Measurements from ENCODE around the gene MAP2K7. TPM values are rescaled to one million over a fixed set of nuclear protein-coding genes. Genes with fewer than 3 reads are reported as not detected.
A peak's percentile ranks its signal among the peaks of the same experiment; 100 is the strongest.

The MAP2K7 gene
- total RNA-seq, 1 donor, result 14.8 TPM

DNA sequence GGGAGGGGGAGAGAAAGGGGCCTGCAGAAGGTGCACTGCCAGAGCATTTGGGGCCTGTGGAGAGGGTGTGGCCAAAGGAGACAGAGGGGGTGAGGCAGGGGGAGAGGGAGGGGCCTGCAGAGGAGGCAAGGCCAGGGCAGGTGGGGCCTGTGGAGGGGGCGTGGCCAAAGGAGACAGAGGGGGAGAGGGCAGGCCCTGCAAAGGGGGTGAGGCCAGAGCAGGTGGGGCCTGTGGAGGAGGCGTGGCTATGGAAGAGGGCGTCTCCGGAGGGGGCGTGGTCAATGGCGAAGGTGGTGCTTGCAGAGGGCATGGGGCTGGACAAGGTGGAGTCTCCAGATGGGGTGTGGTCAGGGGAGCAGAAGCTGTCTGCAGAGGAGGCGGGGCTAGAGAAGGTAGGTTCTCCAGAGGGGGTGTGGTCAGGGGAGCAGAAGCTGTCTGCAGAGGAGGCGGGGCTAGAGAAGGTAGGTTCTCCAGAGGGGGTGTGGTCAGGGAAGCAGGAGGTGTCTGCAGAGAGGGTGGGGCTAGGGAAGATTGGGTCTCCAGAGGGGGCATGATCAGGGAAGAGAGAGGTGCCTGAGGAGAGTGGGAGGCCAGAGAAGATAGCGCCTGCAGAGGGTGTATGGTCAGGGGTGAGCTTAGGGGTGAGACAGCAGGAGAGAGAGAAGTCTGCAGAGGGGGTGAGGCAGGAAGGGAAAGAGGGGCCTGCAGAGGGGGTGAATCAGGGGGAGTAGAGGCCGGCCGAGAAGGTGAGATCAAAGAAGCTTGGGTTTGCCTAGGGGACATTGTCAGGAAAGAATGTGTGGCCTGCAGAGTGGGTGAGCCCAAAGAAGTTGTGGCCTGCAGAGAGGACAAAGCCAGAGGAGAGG lies 32.9 kb upstream of the MAP2K7 start:
- Histone ChIP-seq H3K4me3 (ENCODE audit: insufficient read depth, low read length) (no peak overlapping the region), H2AFZ (ENCODE audit: low read length) (no peak overlapping the region), H3K27ac (ENCODE audit: low read depth, low read length) (no peak overlapping the region), H3K9me3 (ENCODE audit: low read depth, low read length) (no peaks in the 10 kb centered on the region), H3K27me3 (ENCODE audit: insufficient read depth, low read length) (peaks cover 25% of the 10 kb centered on the region), H3K79me2 (ENCODE audit: insufficient read depth, low read length) (no peaks in the 10 kb centered on the region), H3K36me3 (ENCODE audit: insufficient read depth, low read length) (no peaks in the 10 kb centered on the region), H3K4me2 (ENCODE audit: insufficient read depth, low read length) (peak overlapping the region; percentile 91), H3K4me1 (ENCODE audit: insufficient read depth, low read length) (peaks cover 12% of the 10 kb centered on the region), H4K20me1 (ENCODE audit: insufficient read depth, low read length) (no peaks in the 10 kb centered on the region)
- DNase-seq (ENCODE audit: insufficient read length, low spot score, missing footprints), result peak; percentile 83
- TF ChIP-seq, protein P1, sequence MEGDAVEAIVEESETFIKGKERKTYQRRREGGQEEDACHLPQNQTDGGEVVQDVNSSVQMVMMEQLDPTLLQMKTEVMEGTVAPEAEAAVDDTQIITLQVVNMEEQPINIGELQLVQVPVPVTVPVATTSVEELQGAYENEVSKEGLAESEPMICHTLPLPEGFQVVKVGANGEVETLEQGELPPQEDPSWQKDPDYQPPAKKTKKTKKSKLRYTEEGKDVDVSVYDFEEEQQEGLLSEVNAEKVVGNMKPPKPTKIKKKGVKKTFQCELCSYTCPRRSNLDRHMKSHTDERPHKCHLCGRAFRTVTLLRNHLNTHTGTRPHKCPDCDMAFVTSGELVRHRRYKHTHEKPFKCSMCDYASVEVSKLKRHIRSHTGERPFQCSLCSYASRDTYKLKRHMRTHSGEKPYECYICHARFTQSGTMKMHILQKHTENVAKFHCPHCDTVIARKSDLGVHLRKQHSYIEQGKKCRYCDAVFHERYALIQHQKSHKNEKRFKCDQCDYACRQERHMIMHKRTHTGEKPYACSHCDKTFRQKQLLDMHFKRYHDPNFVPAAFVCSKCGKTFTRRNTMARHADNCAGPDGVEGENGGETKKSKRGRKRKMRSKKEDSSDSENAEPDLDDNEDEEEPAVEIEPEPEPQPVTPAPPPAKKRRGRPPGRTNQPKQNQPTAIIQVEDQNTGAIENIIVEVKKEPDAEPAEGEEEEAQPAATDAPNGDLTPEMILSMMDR (IDR thresholded peaks at IDR 0.05; ENCODE audit: extremely low read depth, low read depth, low read length), result no peak

DNA sequence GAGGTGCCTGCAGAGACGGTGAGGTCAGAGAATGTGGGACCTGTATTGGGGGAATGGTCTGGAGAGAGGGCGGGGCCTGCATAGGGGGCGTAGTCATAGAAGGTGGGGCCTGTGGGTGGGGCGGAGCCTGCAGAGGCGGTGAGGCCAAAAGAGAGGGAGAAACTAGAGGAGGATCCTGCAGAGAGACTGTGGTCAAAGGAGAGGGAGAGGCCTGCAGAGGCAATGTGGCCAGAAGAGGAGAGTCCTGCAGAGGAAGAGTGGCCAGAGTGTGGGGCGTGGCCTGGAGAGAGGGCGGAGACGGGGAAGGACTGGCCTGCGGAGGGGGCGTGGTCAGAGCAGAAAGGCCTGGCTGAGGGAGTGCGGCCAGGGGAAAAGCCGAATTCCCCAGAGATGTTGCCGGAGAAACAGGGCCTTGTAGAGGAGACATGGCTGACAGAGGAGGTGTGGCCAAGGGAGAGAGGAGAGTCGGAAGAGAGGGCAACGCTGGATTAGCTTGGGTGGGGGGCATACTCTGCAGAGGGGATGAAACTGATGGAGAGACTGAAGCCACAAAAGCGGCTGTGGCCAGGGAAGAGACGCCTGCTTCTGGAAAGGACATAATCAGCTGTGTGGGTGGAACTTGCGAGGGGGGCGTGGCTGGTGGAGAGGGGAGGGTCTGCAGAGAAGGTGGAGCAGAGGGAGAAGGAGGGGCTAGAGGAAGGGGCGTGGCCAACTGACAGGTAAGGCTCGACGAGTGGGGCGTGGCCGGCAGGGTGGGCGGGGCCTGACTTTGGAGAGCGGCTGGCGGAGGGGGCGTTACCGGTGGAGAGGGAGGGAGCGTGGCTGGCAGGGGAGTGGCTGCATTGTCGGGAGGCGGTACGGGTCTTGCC lies 32.0 kb upstream of the MAP2K7 start:
- TF ChIP-seq, protein P1 (IDR thresholded peaks at IDR 0.05; ENCODE audit: extremely low read depth, low read depth, low read length), result no peak
- H3K4me2 ChIP-seq (ENCODE audit: insufficient read depth, low read length), result peak overlapping the region; percentile 91
- peak overlapping the region; percentile 73 for H3K4me3 ChIP-seq (ENCODE audit: insufficient read depth, low read length)
- H3K4me1 ChIP-seq (ENCODE audit: insufficient read depth, low read length), result peaks cover 12% of the 10 kb centered on the region
- peaks cover 25% of the 10 kb centered on the region for H3K27me3 ChIP-seq (ENCODE audit: insufficient read depth, low read length)
- DNase-seq (ENCODE audit: insufficient read length, low spot score, missing footprints), result peak; percentile 100
- H3K36me3 ChIP-seq (ENCODE audit: insufficient read depth, low read length), result no peaks in the 10 kb centered on the region
- no peak overlapping the region for H3K27ac ChIP-seq (ENCODE audit: low read depth, low read length)
- H3K79me2 ChIP-seq (ENCODE audit: insufficient read depth, low read length), result no peaks in the 10 kb centered on the region
- H4K20me1 ChIP-seq (ENCODE audit: insufficient read depth, low read length), result no peaks in the 10 kb centered on the region
- peak overlapping the region; percentile 97 for H2AFZ ChIP-seq (ENCODE audit: low read length)
- H3K9me3 ChIP-seq (ENCODE audit: low read depth, low read length), result no peaks in the 10 kb centered on the region

DNA sequence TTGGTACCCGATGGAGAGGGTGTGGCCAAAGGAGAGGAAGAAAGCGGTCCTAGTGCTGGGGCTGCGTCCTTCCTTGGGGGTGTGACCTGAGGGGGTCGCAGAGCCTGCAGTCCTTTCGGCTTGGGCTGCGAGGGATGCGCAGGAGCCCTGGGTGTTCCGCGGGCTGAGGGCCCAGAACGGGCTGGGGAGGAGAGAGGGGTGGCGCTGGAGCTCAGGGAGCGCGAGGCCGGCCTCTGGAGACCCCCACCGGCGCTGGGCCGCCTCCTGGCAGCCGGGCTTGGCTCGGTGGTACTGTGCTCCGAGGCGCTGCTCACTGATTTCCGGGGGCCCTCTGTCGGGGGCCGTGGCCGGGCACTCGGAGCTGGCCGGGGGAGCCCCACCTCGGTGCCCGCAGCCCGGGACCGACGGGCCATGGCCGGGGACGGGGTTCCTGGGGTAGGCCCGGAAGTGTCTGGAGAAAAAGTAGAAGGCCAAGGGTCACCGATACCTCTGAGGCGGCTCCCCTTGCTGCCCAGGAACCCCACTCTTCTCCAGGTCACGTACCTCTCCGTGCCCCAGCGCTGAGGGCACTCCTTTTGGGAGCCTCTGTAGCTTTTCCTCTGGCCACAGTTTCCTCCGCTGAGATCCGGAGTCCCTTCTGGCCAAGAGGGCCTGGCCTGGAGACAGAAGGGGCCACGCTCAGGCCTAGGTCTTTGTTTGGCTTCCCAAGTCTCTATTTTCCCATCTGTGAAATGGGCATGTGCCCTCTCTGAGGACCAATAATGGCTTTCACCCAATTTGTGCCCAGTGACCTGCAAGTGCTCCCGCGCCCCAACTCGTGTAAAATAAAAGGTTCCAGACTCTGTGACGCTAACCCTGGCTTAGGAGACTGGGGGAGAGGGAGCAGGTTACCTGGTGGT lies 31.1 kb upstream of the MAP2K7 start:
- peaks cover 25% of the 10 kb centered on the region for H3K27me3 ChIP-seq (ENCODE audit: insufficient read depth, low read length)
- no peaks in the 10 kb centered on the region for H3K9me3 ChIP-seq (ENCODE audit: low read depth, low read length)
- H3K79me2 ChIP-seq (ENCODE audit: insufficient read depth, low read length), result no peaks in the 10 kb centered on the region
- DNase-seq (ENCODE audit: insufficient read length, low spot score, missing footprints), result peak; percentile 64
- no peak overlapping the region for H2AFZ ChIP-seq (ENCODE audit: low read length)
- peaks cover 15% of the 10 kb centered on the region for H3K4me1 ChIP-seq (ENCODE audit: insufficient read depth, low read length)
- no peaks in the 10 kb centered on the region for H4K20me1 ChIP-seq (ENCODE audit: insufficient read depth, low read length)
- H3K27ac ChIP-seq (ENCODE audit: low read depth, low read length), result no peak overlapping the region
- TF ChIP-seq, protein P1 (IDR thresholded peaks at IDR 0.05; ENCODE audit: extremely low read depth, low read depth, low read length), result no peak
- H3K4me2 ChIP-seq (ENCODE audit: insufficient read depth, low read length), result peak overlapping the region; percentile 91
- no peaks in the 10 kb centered on the region for H3K36me3 ChIP-seq (ENCODE audit: insufficient read depth, low read length)
- H3K4me3 ChIP-seq (ENCODE audit: insufficient read depth, low read length), result peak overlapping the region; percentile 73

Data from osteoblast (primary cell).